NT2/D1 (cell line): ENCODE data around the gene SLC49A3.

ENCODE experiments used
- SUZ12 ChIP-seq: IDR thresholded peaks from 2 replicates; pipeline ENCODE4 v1.6.1; 2011; ENCODE audit not compliant: insufficient read length, insufficient read depth; ENCODE audit errors: extremely low read depth
- YY1 ChIP-seq: IDR thresholded peaks from 2 replicates; pipeline ENCODE4 v1.6.1; 2011; ENCODE audit not compliant: insufficient read length, insufficient read depth
- ZNF274 ChIP-seq: IDR thresholded peaks from 2 replicates; pipeline ENCODE4 v1.6.1; 2011; ENCODE audit warnings: mild to moderate bottlenecking, low read depth, low read length

- TF ChIP-seq YY1: no peak
- no peak for TF ChIP-seq ZNF274
- TF ChIP-seq SUZ12: no peak
Measured at GRCh38 chr4:667545-667925, 21.4 kb downstream of the SLC49A3 start.
